ENCODE data around the gene ILK. TPM values are rescaled to one million over a fixed set of nuclear protein-coding genes. Genes with fewer than 3 reads are reported as not detected.
A peak's percentile ranks its signal among the peaks of the same experiment; 100 is the strongest.

ILK gene
- total RNA-seq, 1 donor from 2014 or later = 183 TPM

DNA sequence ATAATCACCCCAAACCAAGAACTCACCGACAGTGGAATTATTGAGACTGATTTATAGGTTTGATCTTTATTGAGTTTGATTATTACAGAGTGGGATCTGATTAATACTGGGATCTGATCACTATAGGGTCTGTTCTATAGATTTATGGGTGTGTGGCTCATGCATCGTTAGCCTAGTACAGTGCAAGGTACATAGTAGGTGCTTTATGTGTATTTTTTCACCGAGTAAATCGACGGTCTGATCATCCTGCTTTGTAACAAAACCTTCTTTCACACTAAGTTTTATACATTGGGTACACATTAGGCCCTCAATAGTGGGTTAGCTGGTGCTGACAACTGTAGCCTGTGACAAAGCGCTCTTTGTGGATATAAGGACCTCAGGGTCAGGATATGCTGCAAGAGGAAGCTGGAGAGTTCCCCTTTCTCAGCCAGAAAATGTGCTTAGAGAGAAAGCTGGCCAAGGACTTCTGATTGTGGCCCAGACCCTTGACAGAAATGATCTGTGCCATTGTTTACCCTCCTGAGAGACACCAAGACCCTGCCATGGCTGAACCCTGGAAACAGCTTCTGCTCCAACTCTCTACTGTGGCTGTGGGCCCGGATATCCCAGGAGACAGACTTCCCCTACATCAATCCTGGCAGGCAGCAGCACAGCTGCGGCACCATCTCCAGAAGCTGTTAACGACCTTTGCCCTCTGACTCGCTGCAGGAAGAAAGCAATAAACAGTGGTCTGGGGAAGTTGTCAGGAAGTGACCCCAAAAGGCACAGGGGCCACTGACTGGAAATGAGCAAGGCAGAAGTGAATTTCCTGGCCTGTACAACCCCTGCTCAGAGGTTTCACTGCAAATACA, 31.7 kb downstream of the ILK start:
- DNase-seq (ENCODE audit: low spot score) = peak; percentile 48
- Mint-ChIP-seq H3K27ac (ENCODE audit: unreplicated experiment) (no peak overlapping the region), H3K4me1 (ENCODE audit: unreplicated experiment) (peaks cover 10% of the 10 kb centered on the region), H3K27me3 (ENCODE audit: unreplicated experiment) (peaks cover 13% of the 10 kb centered on the region), H3K36me3 (ENCODE audit: low read depth, unreplicated experiment) (peaks cover 36% of the 10 kb centered on the region), H3K9me3 (ENCODE audit: unreplicated experiment) (no peaks in the 10 kb centered on the region), H3K4me3 (ENCODE audit: unreplicated experiment) (no peak overlapping the region)
- TF ChIP-seq, protein P1, sequence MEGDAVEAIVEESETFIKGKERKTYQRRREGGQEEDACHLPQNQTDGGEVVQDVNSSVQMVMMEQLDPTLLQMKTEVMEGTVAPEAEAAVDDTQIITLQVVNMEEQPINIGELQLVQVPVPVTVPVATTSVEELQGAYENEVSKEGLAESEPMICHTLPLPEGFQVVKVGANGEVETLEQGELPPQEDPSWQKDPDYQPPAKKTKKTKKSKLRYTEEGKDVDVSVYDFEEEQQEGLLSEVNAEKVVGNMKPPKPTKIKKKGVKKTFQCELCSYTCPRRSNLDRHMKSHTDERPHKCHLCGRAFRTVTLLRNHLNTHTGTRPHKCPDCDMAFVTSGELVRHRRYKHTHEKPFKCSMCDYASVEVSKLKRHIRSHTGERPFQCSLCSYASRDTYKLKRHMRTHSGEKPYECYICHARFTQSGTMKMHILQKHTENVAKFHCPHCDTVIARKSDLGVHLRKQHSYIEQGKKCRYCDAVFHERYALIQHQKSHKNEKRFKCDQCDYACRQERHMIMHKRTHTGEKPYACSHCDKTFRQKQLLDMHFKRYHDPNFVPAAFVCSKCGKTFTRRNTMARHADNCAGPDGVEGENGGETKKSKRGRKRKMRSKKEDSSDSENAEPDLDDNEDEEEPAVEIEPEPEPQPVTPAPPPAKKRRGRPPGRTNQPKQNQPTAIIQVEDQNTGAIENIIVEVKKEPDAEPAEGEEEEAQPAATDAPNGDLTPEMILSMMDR (IDR thresholded peaks at IDR 0.05; ENCODE audit: unreplicated experiment) = no peak

DNA sequence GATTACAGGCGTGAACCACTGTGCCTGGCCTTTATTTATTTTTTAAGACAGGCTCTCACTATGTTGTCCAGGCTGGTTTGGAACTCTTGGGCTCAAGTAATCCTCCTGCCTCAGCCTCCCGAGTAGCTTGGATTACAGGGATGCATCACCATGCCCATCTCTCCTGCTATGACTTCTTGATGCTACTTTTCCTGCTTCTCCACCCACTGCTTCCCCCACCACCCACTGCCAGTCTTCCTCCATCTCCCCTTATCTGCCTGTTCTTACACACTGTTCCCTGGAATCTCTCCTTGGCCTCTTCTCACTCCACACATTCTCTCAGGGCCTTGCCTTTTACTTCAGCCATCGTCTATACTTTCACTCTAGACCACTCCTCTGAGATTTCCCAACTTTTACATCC, 32.9 kb downstream of the ILK start:
- DNase-seq (ENCODE audit: low spot score) = no peak
- Mint-ChIP-seq H3K27me3 (ENCODE audit: unreplicated experiment) (peaks cover 5% of the 10 kb centered on the region), H3K9me3 (ENCODE audit: unreplicated experiment) (no peaks in the 10 kb centered on the region), H3K4me3 (ENCODE audit: unreplicated experiment) (no peak overlapping the region), H3K4me1 (ENCODE audit: unreplicated experiment) (peaks cover 7% of the 10 kb centered on the region), H3K27ac (ENCODE audit: unreplicated experiment) (no peak overlapping the region), H3K36me3 (ENCODE audit: low read depth, unreplicated experiment) (peaks cover 27% of the 10 kb centered on the region)
- TF ChIP-seq, protein P1 (IDR thresholded peaks at IDR 0.05; ENCODE audit: unreplicated experiment) = no peak

DNA sequence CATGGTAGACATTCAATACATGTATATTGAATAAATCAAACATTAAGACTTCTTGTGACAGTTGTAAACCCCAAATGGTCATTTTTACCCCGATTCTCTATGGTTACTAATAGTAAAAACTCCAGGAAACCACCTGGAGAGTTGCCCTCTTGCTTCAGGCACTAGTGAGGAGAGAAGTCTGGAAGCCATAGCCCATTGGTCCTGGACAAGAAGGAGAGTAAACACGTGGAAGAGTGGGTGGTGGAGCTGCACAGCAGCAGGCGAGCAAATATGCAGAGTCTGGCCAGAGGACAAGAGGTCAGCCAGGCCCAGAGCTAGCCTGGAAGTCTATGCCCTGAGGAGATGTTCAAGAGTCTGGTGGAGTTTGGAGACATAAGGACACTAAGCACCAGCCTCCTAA, 34.3 kb downstream of the ILK start:
- no peak for DNase-seq (ENCODE audit: low spot score)
- no peaks in the 10 kb centered on the region for H3K27me3 Mint-ChIP-seq (ENCODE audit: unreplicated experiment)
- H3K36me3 Mint-ChIP-seq (ENCODE audit: low read depth, unreplicated experiment) = peaks cover 17% of the 10 kb centered on the region
- H3K4me1 Mint-ChIP-seq (ENCODE audit: unreplicated experiment) = peaks cover 7% of the 10 kb centered on the region
- TF ChIP-seq, protein P1 (IDR thresholded peaks at IDR 0.05; ENCODE audit: unreplicated experiment) = no peak
- H3K4me3 Mint-ChIP-seq (ENCODE audit: unreplicated experiment) = no peak overlapping the region
- no peak overlapping the region for H3K27ac Mint-ChIP-seq (ENCODE audit: unreplicated experiment)
- no peaks in the 10 kb centered on the region for H3K9me3 Mint-ChIP-seq (ENCODE audit: unreplicated experiment)

DNA sequence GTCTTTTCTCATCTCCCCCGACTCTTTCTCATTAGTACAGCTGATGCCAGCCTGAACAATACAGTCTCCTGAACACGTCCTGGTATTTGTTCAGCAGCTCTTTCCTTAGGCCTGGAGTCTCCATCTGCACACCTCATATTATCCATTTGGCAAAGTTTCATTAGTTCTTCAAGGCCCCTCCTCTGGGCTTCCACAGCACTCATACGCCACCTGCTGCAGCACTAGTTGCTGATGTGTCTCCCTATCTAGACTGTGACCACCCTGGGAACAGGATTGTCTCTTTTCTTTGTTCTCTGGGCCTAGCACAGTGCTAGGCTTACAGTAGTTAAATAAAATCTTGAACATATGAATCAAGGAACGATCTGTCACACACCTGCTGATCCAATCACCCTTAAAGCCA, 34.9 kb downstream of the ILK start:
- Mint-ChIP-seq H3K27me3 (ENCODE audit: unreplicated experiment) (no peaks in the 10 kb centered on the region), H3K9me3 (ENCODE audit: unreplicated experiment) (no peaks in the 10 kb centered on the region), H3K27ac (ENCODE audit: unreplicated experiment) (no peak overlapping the region), H3K36me3 (ENCODE audit: low read depth, unreplicated experiment) (peaks cover 11% of the 10 kb centered on the region), H3K4me1 (ENCODE audit: unreplicated experiment) (peaks cover 7% of the 10 kb centered on the region), H3K4me3 (ENCODE audit: unreplicated experiment) (no peak overlapping the region)
- TF ChIP-seq, protein P1 (IDR thresholded peaks at IDR 0.05; ENCODE audit: unreplicated experiment) = no peak
- no peak for DNase-seq (ENCODE audit: low spot score)

All from endothelial cell (in vitro differentiated cells).